GM12891 (cell line): ENCODE measurements around the gene ADORA2A.

Experiments
- DNase-seq: peaks from one replicate; pipeline ENCODE4 v3.0.0; 2011; ENCODE audit warnings: low spot score; ENCODE audit not compliant: insufficient read length
- FAIRE-seq: peaks from 2 replicates; lab custom pipeline; 2011; peaks lifted over from hg19 to GRCh38; lab: Jason Lieb, UNC
- PAX5 ChIP-seq: IDR thresholded peaks from 2 replicates; pipeline ENCODE4 v1.6.1; 2011; ENCODE audit warnings: low read length, moderate library complexity, mild to moderate bottlenecking; ENCODE audit not compliant: insufficient read depth, severe bottlenecking
- POLR2A ChIP-seq: IDR thresholded peaks from 2 replicates; pipeline ENCODE4 v1.6.1; 2011; ENCODE audit warnings: low read depth, low read length, control low read depth
- POLR2AphosphoS5 ChIP-seq: IDR thresholded peaks from 2 replicates; pipeline ENCODE4 v1.6.1; 2011; ENCODE audit warnings: low read depth, low read length, control low read depth
- POU2F2 ChIP-seq: IDR thresholded peaks from 2 replicates; pipeline ENCODE4 v1.6.1; 2011; ENCODE audit warnings: low read depth, mild to moderate bottlenecking, control low read depth, low read length, moderate library complexity
- SPI1 ChIP-seq: IDR thresholded peaks from 2 replicates; pipeline ENCODE4 v1.6.1; 2011; ENCODE audit warnings: low read depth, low read length, control low read depth
- TAF1 ChIP-seq: IDR thresholded peaks from 2 replicates; pipeline ENCODE4 v1.6.1; 2011; ENCODE audit warnings: low read depth, low read length, control low read depth

The ADORA2A gene

GRCh38 chr22:24465566-24465965 lies 38.2 kb downstream of the ADORA2A start:
- DNase-seq (no peak), FAIRE-seq (no peak)
- TF ChIP-seq SPI1 (no peak), POLR2A (no peak), TAF1 (no peak)

- FAIRE-seq = no peak
- TF ChIP-seq TAF1 = no peak
- TF ChIP-seq POLR2AphosphoS5 = no peak
- TF ChIP-seq POLR2A = no peak
- no peak for TF ChIP-seq POU2F2
- TF ChIP-seq PAX5 = no peak
- no peak for TF ChIP-seq SPI1
- DNase-seq = no peak
Observed at GRCh38 chr22:24465975-24466374, 38.6 kb downstream of the ADORA2A start.

GRCh38 chr22:24466716-24467328 lies 39.4 kb downstream of the ADORA2A start:
- FAIRE-seq (peak; percentile 35), DNase-seq (no peak)
- no peak for TF ChIP-seq TAF1
- no peak for TF ChIP-seq POLR2AphosphoS5
- TF ChIP-seq POLR2A = no peak
- no peak for TF ChIP-seq POU2F2
- TF ChIP-seq SPI1 = no peak
- no peak for TF ChIP-seq PAX5

GRCh38 chr22:24467340-24467739 lies 39.9 kb downstream of the ADORA2A start:
- TF ChIP-seq POLR2A (no peak), PAX5 (no peak), SPI1 (no peak), TAF1 (no peak), POLR2AphosphoS5 (no peak), POU2F2 (no peak)
- DNase-seq (no peak), FAIRE-seq (no peak)

- FAIRE-seq (no peak), DNase-seq (no peak)
- TF ChIP-seq SPI1 = no peak
- no peak for TF ChIP-seq POLR2A
- no peak for TF ChIP-seq PAX5
- no peak for TF ChIP-seq POU2F2
- TF ChIP-seq POLR2AphosphoS5 = no peak
- TF ChIP-seq TAF1 = no peak
Observed at GRCh38 chr22:24471570-24471969, 44.2 kb downstream of the ADORA2A start.

- no peak for TF ChIP-seq TAF1
- no peak for TF ChIP-seq POU2F2
- peak; percentile 63 for TF ChIP-seq SPI1
- no peak for TF ChIP-seq POLR2A
- DNase-seq = no peak
- no peak for FAIRE-seq
Observed at GRCh38 chr22:24473284-24473683, 45.9 kb downstream of the ADORA2A start.

- DNase-seq (no peak), FAIRE-seq (no peak)
- no peak for TF ChIP-seq POLR2AphosphoS5
- TF ChIP-seq POLR2A = no peak
- no peak for TF ChIP-seq POU2F2
- TF ChIP-seq TAF1 = no peak
- TF ChIP-seq SPI1 = no peak
- TF ChIP-seq PAX5 = no peak
Observed at GRCh38 chr22:24474221-24474620, 46.8 kb downstream of the ADORA2A start.

- TF ChIP-seq SPI1 (no peak), TAF1 (no peak), POLR2A (no peak), PAX5 (no peak), POLR2AphosphoS5 (no peak), POU2F2 (no peak)
- FAIRE-seq (no peak), DNase-seq (no peak)
Observed at GRCh38 chr22:24474649-24475255, 47.4 kb downstream of the ADORA2A start.

GRCh38 chr22:24481641-24482040 lies 54.2 kb downstream of the ADORA2A start:
- FAIRE-seq (no peak), DNase-seq (no peak)
- no peak for TF ChIP-seq POLR2AphosphoS5
- no peak for TF ChIP-seq POLR2A
- no peak for TF ChIP-seq POU2F2
- no peak for TF ChIP-seq TAF1
- no peak for TF ChIP-seq SPI1
- TF ChIP-seq PAX5 = no peak

GRCh38 chr22:24482575-24482974 lies 55.2 kb downstream of the ADORA2A start:
- DNase-seq (no peak), FAIRE-seq (no peak)
- TF ChIP-seq PAX5 (no peak), TAF1 (no peak), SPI1 (no peak)
